ENCODE measurements around the gene RAD18.

RAD18 gene

GRCh38 chr3:8963137-8963853, at the start of gene RAD18:
Gene RAD18, minus strand, starts transcription at chr3:8963472. Its CDS starts 87 bp downstream, at chr3:8963385.
- H3K27ac ChIP-seq = peak within 1 kb of the TSS; percentile 74 to 79
- peak; percentile 90 for DNase-seq (ENCODE audit: low spot score)
- TF ChIP-seq CTCF (IDR thresholded peaks at IDR 0.05) = no peak
- peak within 1 kb of the TSS; percentile 81 for H3K4me3 ChIP-seq

- H3K27ac ChIP-seq = no peak overlapping the region
- TF ChIP-seq CTCF (IDR thresholded peaks at IDR 0.05) = no peak
- H3K4me3 ChIP-seq = no peak overlapping the region
- no peak for DNase-seq (ENCODE audit: low spot score)
These were observed 49.2 kb upstream of the RAD18 start for GRCh38 chr3:9012521-9012920.

GRCh38 chr3:9009976-9010545, 46.8 kb upstream of the RAD18 start:
- no peak for TF ChIP-seq CTCF (IDR thresholded peaks at IDR 0.05)
- no peak overlapping the region for H3K4me3 ChIP-seq
- no peak for DNase-seq (ENCODE audit: low spot score)
- H3K27ac ChIP-seq = no peak overlapping the region

GRCh38 chr3:9008550-9009255, 45.4 kb upstream of the RAD18 start:
- TF ChIP-seq CTCF (IDR thresholded peaks at IDR 0.05) = no peak

GRCh38 chr3:9007928-9008327, 44.7 kb upstream of the RAD18 start:
- H3K27ac ChIP-seq = no peak overlapping the region
- no peak for DNase-seq (ENCODE audit: low spot score)

More at GRCh38 chr3:9008550-9009255, 45.4 kb upstream of the RAD18 start:
- no peak overlapping the region for H3K4me3 ChIP-seq
- H3K27ac ChIP-seq = no peak overlapping the region
- no peak for DNase-seq (ENCODE audit: low spot score)

GRCh38 chr3:9007213-9007612, 43.9 kb upstream of the RAD18 start:
- no peak for DNase-seq (ENCODE audit: low spot score)
- no peak overlapping the region for H3K27ac ChIP-seq
- H3K4me3 ChIP-seq = no peak overlapping the region
- TF ChIP-seq CTCF (IDR thresholded peaks at IDR 0.05) = no peak

More at GRCh38 chr3:9007928-9008327, 44.7 kb upstream of the RAD18 start:
- no peak overlapping the region for H3K4me3 ChIP-seq
- no peak for TF ChIP-seq CTCF (IDR thresholded peaks at IDR 0.05)

Data from coronary artery (tissue), 2 donors.